SU-DHL-6 (cell line): Measurements from ENCODE around the gene TTYH3.

Source experiments
- H2AFZ ChIP-seq: fragments of 200-600 bp; sonication (generic); 2 replicates; pipeline ENCODE4 v1.6.1; 2014; ENCODE audit warnings: low read depth, mild to moderate bottlenecking, moderate library complexity, mixed read lengths, antibody characterized with exemption, low read length; ENCODE audit not compliant: severe bottlenecking
- H3F3A ChIP-seq: fragments of 200-600 bp; shearing (Covaris generic); 2 replicates; pipeline ENCODE4 v1.6.0; 2016; ENCODE audit warnings: antibody characterized with exemption, mild to moderate bottlenecking; ENCODE audit not compliant: insufficient read depth
- H3K27ac ChIP-seq: fragments of 200-600 bp; sonication (generic); 2 replicates; pipeline ENCODE4 v1.5.1; 2016; ENCODE audit warnings: low read depth, mild to moderate bottlenecking, low read length, moderate library complexity, mixed read lengths
- H3K27me3 ChIP-seq: fragments of 200-600 bp; sonication (generic), shearing (Covaris generic); 2 replicates; pipeline ENCODE4 v1.6.0; 2014; ENCODE audit warnings: mild to moderate bottlenecking, low read length
- H3K36me3 ChIP-seq: fragments of 200-600 bp; sonication (generic); 2 replicates; pipeline ENCODE4 v1.6.1; 2014; ENCODE audit warnings: mild to moderate bottlenecking, low read length, mixed read lengths
- H3K4me2 ChIP-seq: fragments of 300-600, 200-600 bp; shearing (Covaris generic), sonication (generic); 2 replicates; pipeline ENCODE4 v1.6.0; 2014; ENCODE audit warnings: low read length, low read depth, mild to moderate bottlenecking; ENCODE audit not compliant: poor library complexity, severe bottlenecking
- H3K4me3 ChIP-seq: fragments of 200-600 bp; sonication (generic); 2 replicates; pipeline ENCODE4 v1.5.1; 2014; ENCODE audit warnings: antibody characterized with exemption, low read length, mild to moderate bottlenecking, mixed read lengths; ENCODE audit not compliant: insufficient read depth, poor library complexity, severe bottlenecking
- H3K79me2 ChIP-seq: fragments of 200-600 bp; sonication (generic); 2 replicates; pipeline ENCODE4 v1.6.1; 2014; ENCODE audit warnings: mild to moderate bottlenecking, low read length, moderate library complexity; ENCODE audit not compliant: insufficient read depth
- H3K9ac ChIP-seq: fragments of 200-600 bp; sonication (generic); 2 replicates; pipeline ENCODE4 v1.7.0; 2014; ENCODE audit warnings: mild to moderate bottlenecking, low read length
- H3K9me2 ChIP-seq: fragments of 200-600 bp; sonication (generic); replicated peaks from 2 replicates; pipeline ENCODE4 v1.6.1; 2014; ENCODE audit warnings: low read length; ENCODE audit not compliant: insufficient read depth
- H3K9me3 ChIP-seq: fragments of 200-600 bp; sonication (generic); 2 replicates; pipeline ENCODE4 v1.6.1; 2014; ENCODE audit warnings: low read length, mixed read lengths; ENCODE audit not compliant: insufficient read depth
- H4K20me1 ChIP-seq: fragments of 200-600 bp; sonication (generic); 2 replicates; pipeline ENCODE4 v1.6.1; 2014; ENCODE audit warnings: low read depth, mild to moderate bottlenecking, antibody characterized with exemption, low read length, moderate library complexity, mixed read lengths
- EZH2phosphoT487 ChIP-seq: fragments of 200-600 bp; sonication (generic), shearing (Covaris generic); conservative IDR thresholded peaks from 2 replicates; pipeline ENCODE4 v1.6.1; 2018; ENCODE audit warnings: mild to moderate bottlenecking, antibody characterized with exemption, low read length, moderate library complexity, mixed read lengths
- TF ChIP-seq, protein P1 (sequence below): fragments of 200-600 bp; sonication (generic); IDR thresholded peaks from one replicate; pipeline ENCODE4 v1.5.1; 2017; ENCODE audit warnings: antibody characterized with exemption, mild to moderate bottlenecking, low read length, moderate library complexity; ENCODE audit not compliant: insufficient read depth, poor library complexity, severe bottlenecking

TTYH3 gene

DNA sequence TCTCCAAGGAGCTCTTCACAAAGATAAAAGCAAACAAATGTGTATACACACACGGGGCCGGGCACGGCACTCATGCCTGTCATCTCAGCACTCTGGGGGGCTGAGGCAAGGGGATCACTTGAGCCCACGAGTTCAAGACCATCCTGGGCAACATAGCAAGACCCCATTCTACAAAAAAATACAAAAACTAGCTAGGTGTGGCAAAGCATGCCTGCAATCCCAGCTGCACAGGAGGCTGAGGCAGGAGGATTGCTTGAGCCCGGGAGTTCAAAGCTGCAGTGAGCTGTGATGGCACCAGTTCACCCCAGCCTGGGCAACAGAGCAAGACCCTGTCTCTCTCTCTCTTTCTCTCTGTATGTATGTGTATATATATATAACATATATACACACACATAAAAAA is 22.3 kb downstream of the TTYH3 start:
- Histone ChIP-seq H3K79me2 (no peaks in the 10 kb centered on the region), H4K20me1 (no peaks in the 10 kb centered on the region), H3F3A (no peaks in the 10 kb centered on the region), H3K4me2 (no peak overlapping the region), H2AFZ (no peak overlapping the region), H3K4me3 (no peak overlapping the region), H3K36me3 (no peaks in the 10 kb centered on the region), H3K27ac (no peak overlapping the region), H3K9ac (no peak overlapping the region), H3K27me3 (no peaks in the 10 kb centered on the region), H3K9me3 (no peaks in the 10 kb centered on the region), H3K9me2 (no peaks in the 10 kb centered on the region)
- no peak for TF ChIP-seq EZH2phosphoT487
- TF ChIP-seq, protein P1, sequence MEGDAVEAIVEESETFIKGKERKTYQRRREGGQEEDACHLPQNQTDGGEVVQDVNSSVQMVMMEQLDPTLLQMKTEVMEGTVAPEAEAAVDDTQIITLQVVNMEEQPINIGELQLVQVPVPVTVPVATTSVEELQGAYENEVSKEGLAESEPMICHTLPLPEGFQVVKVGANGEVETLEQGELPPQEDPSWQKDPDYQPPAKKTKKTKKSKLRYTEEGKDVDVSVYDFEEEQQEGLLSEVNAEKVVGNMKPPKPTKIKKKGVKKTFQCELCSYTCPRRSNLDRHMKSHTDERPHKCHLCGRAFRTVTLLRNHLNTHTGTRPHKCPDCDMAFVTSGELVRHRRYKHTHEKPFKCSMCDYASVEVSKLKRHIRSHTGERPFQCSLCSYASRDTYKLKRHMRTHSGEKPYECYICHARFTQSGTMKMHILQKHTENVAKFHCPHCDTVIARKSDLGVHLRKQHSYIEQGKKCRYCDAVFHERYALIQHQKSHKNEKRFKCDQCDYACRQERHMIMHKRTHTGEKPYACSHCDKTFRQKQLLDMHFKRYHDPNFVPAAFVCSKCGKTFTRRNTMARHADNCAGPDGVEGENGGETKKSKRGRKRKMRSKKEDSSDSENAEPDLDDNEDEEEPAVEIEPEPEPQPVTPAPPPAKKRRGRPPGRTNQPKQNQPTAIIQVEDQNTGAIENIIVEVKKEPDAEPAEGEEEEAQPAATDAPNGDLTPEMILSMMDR = no peak

DNA sequence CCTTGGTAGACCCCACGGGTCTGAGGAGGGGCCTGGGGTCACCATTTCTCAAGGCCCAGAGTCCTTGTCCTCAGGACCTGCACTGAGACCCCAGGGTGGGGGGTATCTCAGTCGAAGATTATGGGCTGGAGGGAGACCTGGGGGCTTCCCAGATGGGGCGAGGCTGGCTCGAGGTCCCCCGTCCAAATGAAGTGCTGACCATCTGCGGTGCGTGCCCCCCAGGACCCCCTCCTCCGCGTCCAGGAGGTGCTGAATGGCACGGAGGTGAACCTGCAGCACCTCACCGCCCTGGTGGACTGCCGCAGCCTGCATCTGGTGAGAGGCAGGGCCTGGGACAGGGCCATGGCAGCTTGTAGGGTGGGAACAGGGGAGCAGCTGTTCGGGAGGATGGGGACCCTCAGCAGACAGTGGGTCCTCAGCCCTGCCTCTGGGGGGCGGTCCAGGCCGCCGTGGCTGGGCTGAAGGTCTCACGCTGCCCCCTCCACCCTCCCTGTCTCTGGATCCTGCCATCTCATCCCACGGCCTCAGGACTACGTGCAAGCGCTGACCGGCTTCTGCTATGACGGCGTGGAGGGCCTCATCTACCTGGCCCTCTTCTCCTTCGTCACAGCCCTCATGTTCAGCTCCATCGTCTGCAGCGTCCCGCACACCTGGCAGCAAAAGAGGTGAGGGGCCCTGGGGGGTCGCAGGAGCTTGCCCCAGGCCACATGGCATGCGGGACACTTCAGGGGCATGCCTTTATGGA is 24.3 kb downstream of the TTYH3 start:
- no peak overlapping the region for H3K4me2 ChIP-seq
- no peaks in the 10 kb centered on the region for H3F3A ChIP-seq
- H3K9ac ChIP-seq = no peak overlapping the region
- H3K27ac ChIP-seq = no peak overlapping the region
- H3K4me3 ChIP-seq = no peak overlapping the region
- no peak overlapping the region for H2AFZ ChIP-seq
- H3K9me2 ChIP-seq = no peaks in the 10 kb centered on the region
- no peaks in the 10 kb centered on the region for H4K20me1 ChIP-seq
- no peaks in the 10 kb centered on the region for H3K36me3 ChIP-seq
- no peaks in the 10 kb centered on the region for H3K79me2 ChIP-seq
- TF ChIP-seq, protein P1 = no peak
- TF ChIP-seq EZH2phosphoT487 = no peak
- H3K27me3 ChIP-seq = no peaks in the 10 kb centered on the region
- H3K9me3 ChIP-seq = no peaks in the 10 kb centered on the region

DNA sequence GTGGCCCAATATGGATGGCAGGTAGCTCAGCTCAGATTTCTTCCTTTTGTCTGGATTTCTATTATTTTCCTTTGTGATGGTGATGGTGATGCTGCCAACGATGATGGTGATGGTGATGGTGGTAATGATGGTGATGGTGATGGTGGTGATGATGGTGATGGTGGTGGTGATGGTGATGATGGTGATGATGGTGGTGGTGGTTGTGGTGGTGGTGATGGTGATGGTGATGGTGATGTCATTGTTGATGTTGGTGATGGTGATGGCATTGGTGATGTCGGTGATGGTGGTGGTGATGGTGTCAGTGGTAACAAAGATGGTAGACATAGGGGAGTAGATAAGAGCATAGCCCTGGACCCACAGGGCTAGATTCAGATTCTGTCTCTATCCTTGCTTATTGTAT is 25.4 kb downstream of the TTYH3 start:
- no peak overlapping the region for H3K9ac ChIP-seq
- no peaks in the 10 kb centered on the region for H3K9me2 ChIP-seq
- TF ChIP-seq, protein P1 = no peak
- TF ChIP-seq EZH2phosphoT487 = no peak
- no peak overlapping the region for H3K4me3 ChIP-seq
- H3F3A ChIP-seq = no peaks in the 10 kb centered on the region
- H3K27ac ChIP-seq = no peak overlapping the region
- no peak overlapping the region for H2AFZ ChIP-seq
- no peaks in the 10 kb centered on the region for H3K36me3 ChIP-seq
- no peaks in the 10 kb centered on the region for H4K20me1 ChIP-seq
- no peaks in the 10 kb centered on the region for H3K79me2 ChIP-seq
- no peak overlapping the region for H3K4me2 ChIP-seq
- no peaks in the 10 kb centered on the region for H3K9me3 ChIP-seq
- H3K27me3 ChIP-seq = no peaks in the 10 kb centered on the region
